ENCODE data around the gene CCR5AS.

Gene CCR5AS

GRCh38 chr3:46361408-46362283 is 45.2 kb downstream of the CCR5AS start (continued):
- TF ChIP-seq, protein P1, sequence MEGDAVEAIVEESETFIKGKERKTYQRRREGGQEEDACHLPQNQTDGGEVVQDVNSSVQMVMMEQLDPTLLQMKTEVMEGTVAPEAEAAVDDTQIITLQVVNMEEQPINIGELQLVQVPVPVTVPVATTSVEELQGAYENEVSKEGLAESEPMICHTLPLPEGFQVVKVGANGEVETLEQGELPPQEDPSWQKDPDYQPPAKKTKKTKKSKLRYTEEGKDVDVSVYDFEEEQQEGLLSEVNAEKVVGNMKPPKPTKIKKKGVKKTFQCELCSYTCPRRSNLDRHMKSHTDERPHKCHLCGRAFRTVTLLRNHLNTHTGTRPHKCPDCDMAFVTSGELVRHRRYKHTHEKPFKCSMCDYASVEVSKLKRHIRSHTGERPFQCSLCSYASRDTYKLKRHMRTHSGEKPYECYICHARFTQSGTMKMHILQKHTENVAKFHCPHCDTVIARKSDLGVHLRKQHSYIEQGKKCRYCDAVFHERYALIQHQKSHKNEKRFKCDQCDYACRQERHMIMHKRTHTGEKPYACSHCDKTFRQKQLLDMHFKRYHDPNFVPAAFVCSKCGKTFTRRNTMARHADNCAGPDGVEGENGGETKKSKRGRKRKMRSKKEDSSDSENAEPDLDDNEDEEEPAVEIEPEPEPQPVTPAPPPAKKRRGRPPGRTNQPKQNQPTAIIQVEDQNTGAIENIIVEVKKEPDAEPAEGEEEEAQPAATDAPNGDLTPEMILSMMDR (IDR thresholded peaks at IDR 0.05; ENCODE audit: control extremely low read depth in 1 of 3, insufficient read depth in 1 of 3, low read depth in 1 of 3, low read length in 3 of 3): no peak
- TF ChIP-seq PHF8 (conservative IDR thresholded peaks at IDR 0.05; ENCODE audit: low read depth, low read length): no peak
- TF ChIP-seq EZH2 (IDR thresholded peaks at IDR 0.05; ENCODE audit: low read depth, low read length, severe bottlenecking): no peak
